Stimulated activated memory B cell treated with anti-CD40 and anti-IgM and Interleukin-4, amounts not matched to agents 10 μg/mL and 1 μg/mL and 100 μg/mL, for 72 hours (primary cell): ENCODE measurements around the gene LDB3.
A peak's percentile ranks its signal among the peaks of the same experiment; 100 is the strongest.

ENCODE experiments used
- ATAC-seq: fragments of 150-1000 bp; cut with Tn5 transposase; 2 replicates; pipeline ENCODE4 v1.10.0; 2021
- H3K27ac Mint-ChIP-seq: one replicate; pipeline ENCODE4 v1.8.0; 2022; ENCODE audit warnings: mild to moderate bottlenecking, mixed read lengths
- H3K27me3 Mint-ChIP-seq: one replicate; pipeline ENCODE4 v1.8.0; 2022; ENCODE audit warnings: mixed read lengths
- H3K36me3 Mint-ChIP-seq: one replicate; pipeline ENCODE4 v1.8.0; 2022; ENCODE audit warnings: mixed read lengths
- H3K4me1 Mint-ChIP-seq: one replicate; pipeline ENCODE4 v1.8.0; 2022; ENCODE audit warnings: mixed read lengths
- H3K4me3 Mint-ChIP-seq: one replicate; pipeline ENCODE4 v1.8.0; 2022; ENCODE audit warnings: mild to moderate bottlenecking, moderate library complexity, mixed read lengths
- H3K9me3 Mint-ChIP-seq: one replicate; pipeline ENCODE4 v1.8.0; 2022; ENCODE audit warnings: mixed read lengths

The LDB3 gene

DNA sequence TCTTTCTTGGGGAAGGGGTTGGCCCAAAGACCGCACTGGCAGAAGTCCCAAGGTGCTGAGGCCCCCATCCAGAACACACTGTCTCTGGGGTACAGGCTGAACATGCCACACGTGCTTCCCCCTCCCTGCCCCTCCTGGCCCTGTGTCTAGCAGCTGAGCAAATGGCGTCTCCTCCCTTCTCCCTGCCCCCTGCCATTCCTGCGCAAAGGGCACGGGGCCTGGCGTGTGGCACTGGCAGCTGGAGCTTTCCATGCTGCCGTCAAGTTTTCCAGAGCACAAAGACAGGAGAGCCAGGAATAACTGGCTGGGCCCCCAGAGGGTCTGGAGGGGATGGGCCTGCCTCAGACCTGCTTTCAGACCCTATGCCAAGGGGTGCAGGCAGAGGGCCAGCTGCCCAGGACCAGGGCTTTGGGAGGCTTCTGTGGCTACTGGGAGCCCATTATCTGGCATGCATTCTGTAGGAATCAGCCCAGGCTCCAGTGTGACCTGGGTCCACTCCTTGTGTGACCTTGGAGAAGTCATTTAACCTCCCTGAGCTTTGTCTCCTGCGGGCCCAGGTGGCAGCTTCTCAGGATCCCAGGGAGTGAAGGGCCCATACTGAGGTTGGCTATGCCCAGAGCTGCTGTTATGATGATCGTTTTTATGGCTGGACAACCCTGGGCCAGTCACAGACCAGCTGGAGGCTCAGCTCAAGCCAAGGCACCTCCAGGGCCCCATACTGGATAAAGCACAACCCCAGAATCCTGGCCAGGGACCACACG, 710 bp upstream of the LDB3 start:
- Mint-ChIP-seq H3K4me1 (peaks cover 7% of the 10 kb centered on the region), H3K9me3 (no peaks in the 10 kb centered on the region), H3K27ac (no peak overlapping the region), H3K4me3 (no peak overlapping the region), H3K36me3 (no peaks in the 10 kb centered on the region), H3K27me3 (peaks cover 3% of the 10 kb centered on the region)
- ATAC-seq = no peak

DNA sequence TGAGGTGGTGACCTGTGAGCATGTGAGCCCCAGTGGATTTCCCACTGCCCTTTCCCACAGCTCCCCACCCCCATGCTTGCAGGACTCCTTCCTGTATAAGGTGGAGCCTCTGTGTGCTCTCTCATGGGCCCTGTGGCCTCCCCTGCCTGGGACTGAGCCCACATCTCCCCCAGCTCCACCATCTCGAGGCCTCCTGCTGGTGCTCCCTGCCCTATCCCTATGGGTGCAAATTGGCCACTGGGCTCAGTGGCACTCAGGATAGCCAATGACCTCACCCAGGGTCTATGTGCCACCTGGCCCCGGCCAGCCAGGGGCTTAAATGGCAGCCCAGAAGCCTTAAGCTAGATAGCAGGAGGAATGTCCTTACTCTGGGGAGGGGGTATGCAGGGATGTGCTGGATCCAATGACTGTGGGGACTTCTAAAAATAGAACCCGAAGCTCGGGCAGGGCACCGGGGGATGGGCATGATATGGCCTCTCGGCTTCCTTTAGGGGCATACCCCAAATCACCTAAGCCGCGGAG, 2.0 kb downstream of the LDB3 start:
- Mint-ChIP-seq H3K4me1 (peaks cover 7% of the 10 kb centered on the region), H3K9me3 (no peaks in the 10 kb centered on the region), H3K4me3 (no peak overlapping the region), H3K27ac (no peak overlapping the region), H3K27me3 (peaks cover 26% of the 10 kb centered on the region), H3K36me3 (no peaks in the 10 kb centered on the region)
- no peak for ATAC-seq

DNA sequence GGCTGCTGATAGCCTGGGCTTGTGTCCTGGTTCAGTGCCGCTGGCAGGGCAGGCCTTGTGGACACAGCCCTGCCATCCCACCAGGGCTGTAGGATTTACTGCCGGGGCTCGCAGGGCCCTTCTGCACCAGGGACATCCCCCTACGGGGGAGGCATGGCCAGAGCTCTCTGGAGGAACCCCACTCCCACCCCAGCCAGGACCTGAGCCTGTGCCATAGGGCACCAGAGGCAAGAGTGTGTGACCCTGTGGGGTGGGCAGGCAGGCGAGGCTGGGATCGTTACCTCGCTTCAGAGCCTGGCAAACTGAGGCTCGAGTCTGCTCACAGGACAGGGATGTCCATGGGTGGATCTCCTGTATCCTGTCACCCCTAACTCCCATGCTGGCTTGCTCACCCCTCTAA, 2.6 kb downstream of the LDB3 start:
- ATAC-seq = no peak
- Mint-ChIP-seq H3K36me3 (no peaks in the 10 kb centered on the region), H3K4me1 (peaks cover 7% of the 10 kb centered on the region), H3K27me3 (peaks cover 26% of the 10 kb centered on the region), H3K27ac (no peak overlapping the region), H3K4me3 (no peak overlapping the region), H3K9me3 (no peaks in the 10 kb centered on the region)

DNA sequence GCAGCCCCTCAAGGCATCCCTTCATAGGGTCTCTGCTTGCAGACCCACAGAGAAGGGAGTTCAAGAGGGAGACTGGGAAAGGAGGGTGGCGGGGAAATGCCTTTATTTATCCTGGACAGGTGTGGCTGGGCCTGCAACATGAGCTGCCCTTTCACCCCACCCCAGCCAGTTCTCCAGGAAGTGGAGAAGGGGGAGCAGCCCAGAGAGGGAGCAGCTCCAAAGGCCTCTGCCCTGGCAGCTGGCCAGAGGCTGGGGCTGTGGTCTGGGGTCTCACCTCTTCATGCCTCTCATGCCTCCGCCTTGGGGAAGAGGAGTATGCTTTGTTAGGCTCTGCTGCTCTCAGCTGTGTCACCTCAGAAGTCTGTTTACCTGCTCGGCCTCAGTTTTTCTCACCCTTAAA, 3.1 kb downstream of the LDB3 start:
- H3K4me3 Mint-ChIP-seq = no peak overlapping the region
- peaks cover 26% of the 10 kb centered on the region for H3K27me3 Mint-ChIP-seq
- H3K4me1 Mint-ChIP-seq = peaks cover 7% of the 10 kb centered on the region
- H3K36me3 Mint-ChIP-seq = no peaks in the 10 kb centered on the region
- H3K9me3 Mint-ChIP-seq = no peaks in the 10 kb centered on the region
- no peak overlapping the region for H3K27ac Mint-ChIP-seq
- no peak for ATAC-seq

DNA sequence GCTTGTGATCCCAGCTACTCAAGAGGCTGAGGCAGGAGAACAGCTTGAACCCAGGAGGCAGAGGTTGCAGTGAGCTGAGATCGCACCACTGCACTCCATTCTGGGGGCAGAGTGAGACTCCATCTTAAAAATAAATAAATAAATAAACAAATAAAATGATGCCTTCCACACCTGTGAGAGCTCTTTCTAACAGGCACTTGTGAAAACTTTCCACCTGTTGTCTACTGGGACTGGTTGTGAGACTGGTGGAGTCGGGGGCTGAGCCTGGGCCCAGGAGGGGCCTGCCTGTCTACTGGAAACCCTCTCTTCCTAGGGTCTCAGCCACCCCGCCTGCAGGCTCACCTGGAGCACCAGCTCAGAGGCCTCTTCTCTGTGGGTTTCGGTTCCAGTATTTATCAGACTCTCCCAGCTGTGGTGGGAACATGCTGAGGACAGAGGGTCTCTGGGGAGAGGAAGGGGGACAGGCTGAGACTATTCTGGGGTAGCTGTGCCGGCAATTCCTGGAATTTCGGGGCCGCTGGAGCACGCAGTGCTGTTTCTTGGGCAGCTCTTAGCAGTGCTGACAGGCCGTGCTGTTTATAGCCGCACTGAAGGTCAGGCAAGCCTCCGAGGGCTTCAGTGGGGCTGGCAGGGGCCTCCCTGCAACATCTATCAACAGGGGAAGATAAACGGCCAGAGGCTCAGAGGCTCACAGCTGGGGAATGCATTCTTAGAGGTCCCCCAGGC, 3.8 kb downstream of the LDB3 start:
- H3K4me1 Mint-ChIP-seq = peaks cover 7% of the 10 kb centered on the region
- no peaks in the 10 kb centered on the region for H3K9me3 Mint-ChIP-seq
- H3K27ac Mint-ChIP-seq = no peak overlapping the region
- ATAC-seq = no peak
- no peaks in the 10 kb centered on the region for H3K36me3 Mint-ChIP-seq
- H3K4me3 Mint-ChIP-seq = no peak overlapping the region
- peaks cover 26% of the 10 kb centered on the region for H3K27me3 Mint-ChIP-seq

DNA sequence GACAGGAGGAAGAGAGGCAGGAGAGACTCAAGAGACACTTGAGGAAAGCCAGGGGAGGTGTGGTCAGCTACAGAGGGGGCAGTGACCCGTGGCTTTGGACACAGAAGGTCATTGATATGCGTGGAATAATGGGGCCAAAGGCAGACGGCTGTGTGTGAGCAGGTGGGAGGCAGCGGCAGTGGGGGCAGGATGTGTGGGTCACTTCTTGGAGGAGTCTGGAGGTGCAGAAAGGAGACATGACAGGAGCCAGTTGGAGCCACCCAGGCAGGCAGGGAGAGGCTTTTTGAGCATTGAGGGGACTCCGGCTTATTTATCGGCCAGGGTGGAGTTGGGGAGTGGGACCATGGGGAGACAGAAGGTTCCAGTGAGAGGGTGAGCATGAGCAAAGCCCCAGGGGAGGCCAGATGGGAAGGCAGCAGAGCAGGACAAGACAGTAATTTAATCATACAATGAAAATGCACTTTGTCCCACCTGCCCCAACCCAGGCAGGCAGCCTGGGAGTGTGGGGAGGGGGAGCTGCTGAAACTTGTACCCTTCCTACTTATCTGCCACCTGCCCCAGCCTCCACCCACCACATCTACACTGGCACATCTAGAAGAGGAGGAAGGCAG, 5.0 kb downstream of the LDB3 start:
- no peak for ATAC-seq
- Mint-ChIP-seq H3K27ac (no peak overlapping the region), H3K36me3 (no peaks in the 10 kb centered on the region), H3K9me3 (no peaks in the 10 kb centered on the region), H3K4me1 (peaks cover 7% of the 10 kb centered on the region), H3K4me3 (no peak overlapping the region), H3K27me3 (peaks cover 26% of the 10 kb centered on the region)

DNA sequence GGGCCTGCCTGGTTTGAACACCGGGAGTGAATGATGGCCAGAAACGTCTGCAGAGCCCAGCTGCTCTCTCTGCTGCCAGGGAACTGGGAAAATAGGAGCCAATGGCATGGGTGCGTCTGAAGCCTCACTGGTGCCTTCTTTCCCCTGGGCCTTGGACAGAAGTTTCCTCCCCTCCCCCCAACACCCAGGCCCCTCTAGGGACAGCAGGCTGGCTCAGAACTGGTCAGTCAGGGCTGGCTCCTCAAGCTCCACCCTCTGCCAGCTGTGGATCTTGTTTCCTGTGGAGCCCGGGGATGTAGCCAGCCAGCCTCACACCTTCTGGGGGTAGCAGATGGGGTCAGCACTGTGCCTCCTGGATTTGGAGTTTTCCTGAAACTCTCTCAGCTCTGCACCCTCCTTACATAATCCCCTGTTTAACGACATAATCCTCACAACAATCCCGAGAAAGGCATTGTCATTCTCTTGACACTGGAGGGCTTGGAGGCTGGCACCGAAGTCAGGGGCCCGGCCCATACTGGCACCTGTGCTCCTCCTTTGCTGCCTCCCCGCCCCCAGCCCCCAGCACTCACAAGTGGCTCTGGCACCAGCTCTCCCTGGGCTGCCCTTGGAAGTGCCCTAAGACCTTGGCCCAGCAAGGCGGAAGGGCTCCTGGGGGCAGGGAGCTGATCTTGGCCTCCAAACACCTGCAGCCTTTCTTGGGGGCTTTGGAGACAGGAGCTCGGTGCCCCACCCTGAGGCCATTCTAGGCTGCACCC, 5.7 kb downstream of the LDB3 start:
- no peaks in the 10 kb centered on the region for H3K9me3 Mint-ChIP-seq
- no peaks in the 10 kb centered on the region for H3K36me3 Mint-ChIP-seq
- H3K4me3 Mint-ChIP-seq = no peak overlapping the region
- peaks cover 29% of the 10 kb centered on the region for H3K27me3 Mint-ChIP-seq
- H3K4me1 Mint-ChIP-seq = peaks cover 6% of the 10 kb centered on the region
- H3K27ac Mint-ChIP-seq = no peak overlapping the region
- no peak for ATAC-seq

DNA sequence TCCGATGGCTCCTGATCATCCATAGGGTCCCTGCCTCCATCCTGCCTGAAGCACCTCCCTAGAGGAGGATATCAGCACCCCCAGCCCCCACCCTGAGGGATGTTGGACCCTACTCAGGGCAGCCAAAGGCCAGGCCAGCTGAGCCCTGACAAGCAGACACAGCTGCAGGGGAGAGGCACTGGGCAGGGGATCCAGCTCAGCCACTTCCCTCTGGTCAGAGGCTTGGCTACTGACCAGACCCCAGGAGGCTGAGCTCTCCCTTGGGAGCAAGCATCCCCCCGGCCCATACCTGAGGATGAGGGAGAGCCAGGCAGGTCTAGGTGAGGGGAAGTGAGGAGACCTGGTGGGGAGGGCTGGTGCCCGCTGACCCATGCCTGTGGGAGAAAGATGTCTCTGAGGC, 6.6 kb downstream of the LDB3 start:
- no peaks in the 10 kb centered on the region for H3K9me3 Mint-ChIP-seq

DNA sequence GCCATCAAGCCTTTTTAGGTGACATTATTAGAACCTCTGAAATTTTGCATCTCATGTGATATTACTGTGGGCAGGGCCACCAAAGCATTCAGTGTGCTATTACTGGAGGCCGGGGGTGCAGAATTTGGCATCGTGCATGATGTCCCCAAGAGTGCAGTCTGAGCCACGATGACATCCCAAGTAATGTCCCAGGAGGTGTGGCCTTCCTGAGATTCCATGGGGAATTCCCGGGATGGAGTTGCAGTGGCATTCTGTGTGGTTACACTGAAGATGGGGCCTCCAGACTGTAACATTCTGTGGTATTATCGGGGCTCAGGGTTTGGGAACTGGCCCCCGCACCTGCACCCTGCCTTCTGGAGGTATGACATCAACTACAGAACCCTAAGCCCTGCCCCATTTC, 9.1 kb downstream of the LDB3 start:
- H3K36me3 Mint-ChIP-seq = no peaks in the 10 kb centered on the region
- H3K4me1 Mint-ChIP-seq = peaks cover 15% of the 10 kb centered on the region
- H3K27ac Mint-ChIP-seq = no peak overlapping the region
- peaks cover 60% of the 10 kb centered on the region for H3K27me3 Mint-ChIP-seq
- H3K9me3 Mint-ChIP-seq = no peaks in the 10 kb centered on the region
- H3K4me3 Mint-ChIP-seq = no peak overlapping the region
- no peak for ATAC-seq

More for the DNA sequence above, 6.6 kb downstream of the LDB3 start:
- Mint-ChIP-seq H3K4me3 (no peak overlapping the region), H3K4me1 (peaks cover 13% of the 10 kb centered on the region), H3K27me3 (peaks cover 38% of the 10 kb centered on the region), H3K27ac (no peak overlapping the region), H3K36me3 (no peaks in the 10 kb centered on the region)
- ATAC-seq = no peak

DNA sequence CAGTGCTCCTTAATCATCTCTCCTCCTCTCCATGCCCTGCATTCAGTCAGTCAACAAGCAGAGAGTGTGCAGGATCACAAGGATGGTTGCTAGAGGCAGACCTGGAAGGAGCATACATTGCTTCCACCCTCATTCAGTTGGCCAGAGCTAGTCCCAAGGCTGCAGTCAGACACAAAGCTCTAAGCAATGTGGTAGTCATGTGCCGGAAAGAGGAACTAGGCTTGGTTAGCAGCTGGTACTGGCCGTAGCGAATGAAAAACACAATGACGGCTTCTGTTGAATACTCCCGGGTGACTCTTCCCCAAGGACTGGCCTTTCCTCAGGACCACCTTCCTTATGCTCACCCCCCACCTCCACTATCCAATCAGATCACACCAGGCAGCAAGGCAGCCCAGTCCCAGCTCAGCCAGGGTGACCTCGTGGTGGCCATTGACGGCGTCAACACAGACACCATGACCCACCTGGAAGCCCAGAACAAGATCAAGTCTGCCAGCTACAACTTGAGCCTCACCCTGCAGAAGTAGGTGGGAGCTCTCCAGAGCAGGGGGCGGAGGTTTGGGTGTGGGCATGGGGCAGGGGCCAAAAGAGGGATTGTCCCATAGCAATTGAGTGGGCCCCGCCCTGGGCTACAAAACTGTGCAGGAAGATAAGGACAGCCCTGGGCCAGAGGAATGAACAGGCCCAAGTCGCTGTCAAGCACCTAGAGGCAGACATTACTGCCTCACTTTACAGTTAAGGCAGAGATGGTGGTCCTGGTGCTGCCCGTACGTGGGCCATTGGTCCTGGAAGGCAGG, 10.9 kb downstream of the LDB3 start:
- Mint-ChIP-seq H3K9me3 (no peaks in the 10 kb centered on the region), H3K36me3 (no peaks in the 10 kb centered on the region), H3K27me3 (peaks cover 45% of the 10 kb centered on the region), H3K27ac (no peak overlapping the region), H3K4me3 (no peak overlapping the region), H3K4me1 (peaks cover 15% of the 10 kb centered on the region)
- ATAC-seq = peak; percentile 34

DNA sequence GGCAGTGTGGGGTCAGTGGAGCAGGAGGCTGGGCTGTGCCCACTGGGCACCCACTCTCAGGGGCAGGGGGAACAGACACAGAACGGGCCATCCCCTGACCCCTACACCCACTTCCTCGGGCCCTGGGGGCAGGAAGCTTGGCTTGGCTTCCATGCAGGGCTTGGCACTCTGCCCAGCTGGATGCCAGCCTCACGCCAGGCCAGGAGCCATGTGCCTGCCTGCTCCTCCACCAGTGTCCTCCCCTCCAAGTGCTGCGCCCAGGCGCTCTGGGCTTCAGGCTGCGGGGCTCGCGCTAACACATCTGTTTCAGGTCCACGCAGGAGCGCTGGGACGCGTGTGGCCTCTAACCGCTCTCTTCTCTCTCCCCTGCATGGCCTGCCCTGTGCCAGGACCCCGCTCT, 12.7 kb downstream of the LDB3 start:
- peaks cover 15% of the 10 kb centered on the region for H3K4me1 Mint-ChIP-seq
- ATAC-seq = no peak
- H3K27me3 Mint-ChIP-seq = peaks cover 47% of the 10 kb centered on the region
- no peaks in the 10 kb centered on the region for H3K9me3 Mint-ChIP-seq
- H3K36me3 Mint-ChIP-seq = no peaks in the 10 kb centered on the region
- no peak overlapping the region for H3K4me3 Mint-ChIP-seq
- no peak overlapping the region for H3K27ac Mint-ChIP-seq

DNA sequence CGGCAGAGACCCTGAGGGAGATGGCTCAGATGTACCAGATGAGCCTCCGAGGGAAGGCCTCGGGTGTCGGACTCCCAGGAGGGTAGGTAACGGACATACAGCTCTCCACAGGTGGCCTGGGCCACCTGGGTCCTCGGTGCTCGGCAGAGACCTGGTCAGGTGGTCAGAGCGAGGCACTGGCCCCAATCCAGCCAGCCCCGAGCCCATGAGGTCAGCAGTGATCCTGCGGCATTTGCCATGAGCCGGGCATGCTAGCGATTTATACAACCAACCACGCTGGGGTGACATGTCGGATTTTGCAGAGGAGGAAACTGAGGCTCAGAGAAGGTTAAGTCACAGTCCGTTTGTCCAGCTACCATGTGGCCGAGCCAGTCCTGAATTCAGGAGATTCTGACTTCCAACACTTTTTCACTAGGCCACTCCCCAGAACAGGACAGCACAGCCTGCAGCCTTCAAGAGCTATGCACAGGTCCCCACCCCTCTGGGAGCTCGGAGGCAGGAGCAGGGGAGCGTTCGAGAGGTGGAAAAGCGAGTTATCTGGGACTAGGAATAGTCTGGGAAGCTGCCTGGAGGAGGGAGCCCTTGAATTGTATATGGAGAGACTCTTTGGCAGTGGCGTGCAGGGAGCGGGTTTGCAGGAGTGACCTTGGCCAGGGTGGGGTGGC, 13.5 kb downstream of the LDB3 start:
- Mint-ChIP-seq H3K27me3 (peaks cover 47% of the 10 kb centered on the region), H3K36me3 (no peaks in the 10 kb centered on the region), H3K4me3 (no peak overlapping the region), H3K27ac (no peak overlapping the region), H3K9me3 (no peaks in the 10 kb centered on the region), H3K4me1 (peaks cover 15% of the 10 kb centered on the region)
- ATAC-seq = no peak

DNA sequence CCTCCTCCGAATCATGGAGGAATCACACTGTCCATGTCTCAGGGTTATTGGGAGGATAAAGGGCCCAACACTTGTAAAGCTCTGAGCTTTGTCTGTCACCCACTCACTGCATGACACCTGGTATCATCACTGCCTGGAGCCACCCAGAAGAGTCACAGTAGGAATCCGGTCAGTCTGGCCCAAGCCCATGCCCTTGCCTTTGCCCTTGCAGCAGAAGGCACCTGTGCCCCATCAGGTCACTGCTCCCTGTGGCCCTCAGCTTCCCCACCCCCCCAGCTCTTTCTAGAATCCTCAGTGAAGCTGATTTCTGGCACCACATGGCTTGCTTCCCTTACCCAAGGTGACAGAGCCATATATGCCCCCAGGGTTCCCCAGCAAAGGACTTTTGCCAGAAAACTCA, 14.4 kb downstream of the LDB3 start:
- Mint-ChIP-seq H3K27me3 (peaks cover 47% of the 10 kb centered on the region), H3K4me1 (peaks cover 15% of the 10 kb centered on the region), H3K9me3 (no peaks in the 10 kb centered on the region), H3K27ac (no peak overlapping the region), H3K4me3 (no peak overlapping the region), H3K36me3 (no peaks in the 10 kb centered on the region)
- no peak for ATAC-seq
